SK-N-SH (cell line): ENCODE results near the gene IGF2BP2.

ENCODE experiments used
- EZH2phosphoT487 ChIP-seq: fragments of 200-600 bp; sonication (generic); IDR thresholded peaks from 2 replicates; pipeline ENCODE4 v1.6.1; 2017; ENCODE audit warnings: low read depth, mixed run types, mild to moderate bottlenecking, antibody characterized with exemption, moderate library complexity, borderline replicate concordance
- TF ChIP-seq, protein P1 (sequence below): IDR thresholded peaks from 2 replicates; pipeline ENCODE4 v1.4.0; 2012; ENCODE audit warnings: low read depth, borderline replicate concordance

DNA sequence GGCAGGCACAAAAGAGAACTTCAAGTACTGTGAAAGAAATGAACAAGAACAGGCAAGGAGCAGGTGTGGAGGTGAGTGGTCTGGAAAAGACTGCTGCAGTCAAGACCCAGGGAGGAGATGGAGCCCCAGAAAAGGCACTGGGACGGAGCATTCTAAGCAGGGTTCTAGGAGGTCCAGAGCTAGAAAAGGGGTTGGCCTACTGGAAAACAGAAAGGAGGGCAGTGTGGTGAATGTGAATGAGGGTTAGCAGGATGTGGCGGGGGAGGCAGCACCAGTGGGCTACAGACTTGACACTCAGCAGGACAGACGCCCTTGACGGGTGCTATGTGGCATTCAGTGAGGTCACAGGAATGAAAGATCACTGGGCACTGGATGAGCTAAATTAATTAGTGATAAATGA lies 163.1 kb downstream of the IGF2BP2 start:
- TF ChIP-seq, protein P1, sequence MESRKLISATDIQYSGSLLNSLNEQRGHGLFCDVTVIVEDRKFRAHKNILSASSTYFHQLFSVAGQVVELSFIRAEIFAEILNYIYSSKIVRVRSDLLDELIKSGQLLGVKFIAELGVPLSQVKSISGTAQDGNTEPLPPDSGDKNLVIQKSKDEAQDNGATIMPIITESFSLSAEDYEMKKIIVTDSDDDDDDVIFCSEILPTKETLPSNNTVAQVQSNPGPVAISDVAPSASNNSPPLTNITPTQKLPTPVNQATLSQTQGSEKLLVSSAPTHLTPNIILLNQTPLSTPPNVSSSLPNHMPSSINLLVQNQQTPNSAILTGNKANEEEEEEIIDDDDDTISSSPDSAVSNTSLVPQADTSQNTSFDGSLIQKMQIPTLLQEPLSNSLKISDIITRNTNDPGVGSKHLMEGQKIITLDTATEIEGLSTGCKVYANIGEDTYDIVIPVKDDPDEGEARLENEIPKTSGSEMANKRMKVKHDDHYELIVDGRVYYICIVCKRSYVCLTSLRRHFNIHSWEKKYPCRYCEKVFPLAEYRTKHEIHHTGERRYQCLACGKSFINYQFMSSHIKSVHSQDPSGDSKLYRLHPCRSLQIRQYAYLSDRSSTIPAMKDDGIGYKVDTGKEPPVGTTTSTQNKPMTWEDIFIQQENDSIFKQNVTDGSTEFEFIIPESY: no peak
- TF ChIP-seq EZH2phosphoT487: no peak
